C4-2B (cell line): ENCODE data around the gene IRX1.

Experiments used
- ZFX ChIP-seq: fragments of 450-650 bp; IDR thresholded peaks from 2 replicates; pipeline ENCODE4 v1.6.1; 2017
- TF ChIP-seq, protein P1 (sequence below): fragments of 450-650 bp; conservative IDR thresholded peaks from 2 replicates; pipeline ENCODE4 v1.5.1; 2017; ENCODE audit warnings: mild to moderate bottlenecking

DNA sequence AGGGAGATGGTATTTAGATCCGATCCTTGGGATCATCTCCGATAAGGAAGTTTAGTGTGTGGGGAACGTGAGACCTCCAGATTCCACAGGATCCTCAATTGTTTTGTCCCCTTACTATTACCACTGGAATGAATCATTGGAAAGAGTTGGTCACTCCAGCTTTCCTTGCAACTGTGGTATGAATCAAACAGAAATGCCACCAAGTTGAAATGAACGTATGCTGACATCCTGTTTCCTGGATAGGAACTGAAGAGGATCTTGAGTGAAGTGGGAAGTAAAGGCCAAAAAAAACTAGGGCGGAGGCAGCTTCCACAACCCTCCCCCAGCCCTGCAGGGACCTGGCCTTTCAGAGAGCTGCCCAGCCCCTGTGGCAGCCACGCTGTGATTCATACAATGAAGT, 23.9 kb downstream of the IRX1 start:
- TF ChIP-seq, protein P1, sequence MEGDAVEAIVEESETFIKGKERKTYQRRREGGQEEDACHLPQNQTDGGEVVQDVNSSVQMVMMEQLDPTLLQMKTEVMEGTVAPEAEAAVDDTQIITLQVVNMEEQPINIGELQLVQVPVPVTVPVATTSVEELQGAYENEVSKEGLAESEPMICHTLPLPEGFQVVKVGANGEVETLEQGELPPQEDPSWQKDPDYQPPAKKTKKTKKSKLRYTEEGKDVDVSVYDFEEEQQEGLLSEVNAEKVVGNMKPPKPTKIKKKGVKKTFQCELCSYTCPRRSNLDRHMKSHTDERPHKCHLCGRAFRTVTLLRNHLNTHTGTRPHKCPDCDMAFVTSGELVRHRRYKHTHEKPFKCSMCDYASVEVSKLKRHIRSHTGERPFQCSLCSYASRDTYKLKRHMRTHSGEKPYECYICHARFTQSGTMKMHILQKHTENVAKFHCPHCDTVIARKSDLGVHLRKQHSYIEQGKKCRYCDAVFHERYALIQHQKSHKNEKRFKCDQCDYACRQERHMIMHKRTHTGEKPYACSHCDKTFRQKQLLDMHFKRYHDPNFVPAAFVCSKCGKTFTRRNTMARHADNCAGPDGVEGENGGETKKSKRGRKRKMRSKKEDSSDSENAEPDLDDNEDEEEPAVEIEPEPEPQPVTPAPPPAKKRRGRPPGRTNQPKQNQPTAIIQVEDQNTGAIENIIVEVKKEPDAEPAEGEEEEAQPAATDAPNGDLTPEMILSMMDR = no peak
- TF ChIP-seq ZFX = no peak
